Right renal cortex interstitium (tissue), 3 donors: Measurements from ENCODE around the gene FBXO34. TPM values are rescaled to one million over a fixed set of nuclear protein-coding genes. Genes with fewer than 3 reads are reported as not detected.
"Not testable (repeated sequence)": the region's sequence is repeated elsewhere in the genome, so short reads cannot be mapped to it uniquely, and the experiment has no call there.

ENCODE experiments used
- DNase-seq, 3 donors: peaks; one replicate each; pipeline ENCODE4 v3.0.0-alpha.2; 2013; ENCODE audit warnings: low read depth in 3 of 3, low spot score in 2 of 3
- polyA plus RNA-seq, 3 donors: library from polyadenylated mRNA; unstranded; fragments of 120-200 nt; gene quantifications; one replicate each; pipeline ENCODE4 v1.2.1, GENCODE V29; 2013; ENCODE audit not compliant: insufficient read length in 3 of 3

FBXO34 gene
- polyA plus RNA-seq, 3 donors = 39.9 to 42.3 (median 40.7) TPM

GRCh38 chr14:55340482-55340881 is 69.3 kb downstream of the FBXO34 start:
- no peak for DNase-seq

DNA sequence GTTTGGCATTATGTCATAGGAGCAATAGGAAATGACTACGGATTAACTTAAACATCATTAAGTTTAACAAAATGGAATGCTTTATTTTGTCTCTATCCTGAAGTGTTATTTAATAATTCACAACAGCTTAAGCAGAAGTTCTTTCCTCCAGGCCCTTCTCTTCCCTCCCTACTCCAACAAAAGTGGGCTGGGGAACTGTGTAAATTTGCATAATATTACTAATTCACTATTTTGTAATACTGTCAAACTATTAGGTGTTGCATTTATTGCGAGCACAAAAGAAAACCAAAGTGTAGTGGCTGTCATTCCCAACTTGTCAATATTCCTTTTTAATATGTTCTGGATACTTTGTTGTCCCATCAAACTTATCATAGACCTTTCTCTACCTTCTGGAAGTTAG is 70.6 kb downstream of the FBXO34 start:
- DNase-seq = no peak

- DNase-seq = not testable (repeated sequence)
Observed at GRCh38 chr14:55344582-55345163, 73.5 kb downstream of the FBXO34 start.

- DNase-seq = no peak
Observed at GRCh38 chr14:55347040-55347439, 75.8 kb downstream of the FBXO34 start.

- DNase-seq = no peak
Observed at GRCh38 chr14:55347748-55348147, 76.5 kb downstream of the FBXO34 start.

DNA sequence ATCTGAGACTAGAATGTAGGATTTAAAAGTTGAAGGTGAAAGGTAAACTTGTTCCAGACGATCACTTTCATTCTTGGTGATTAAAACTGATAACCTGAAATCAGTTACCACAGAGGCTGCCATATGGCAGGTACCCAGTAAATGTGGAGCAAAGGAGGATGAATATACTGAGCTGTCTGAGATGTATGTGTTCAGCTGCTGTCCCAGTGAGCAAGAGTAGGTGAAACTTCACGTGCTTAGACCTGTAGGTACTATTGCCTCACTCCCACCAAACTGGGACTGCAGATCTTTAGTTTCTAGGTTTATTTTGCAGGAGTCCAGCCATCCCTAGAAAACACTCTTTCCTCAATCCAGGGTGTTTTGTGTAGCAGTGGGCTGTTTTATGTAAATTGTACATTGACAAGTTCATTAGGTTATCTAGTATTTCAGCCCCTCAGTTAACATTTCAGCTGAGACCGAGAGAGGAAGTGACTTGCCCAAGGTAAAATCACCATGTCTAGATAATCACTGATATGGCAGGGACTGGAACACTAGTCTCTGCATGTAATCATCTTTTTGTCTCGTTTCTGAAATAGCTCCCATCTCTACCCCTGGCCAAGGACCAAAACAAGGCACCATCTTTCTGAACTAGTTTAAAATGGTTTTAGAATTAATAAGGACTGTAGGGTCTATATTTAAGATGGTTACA is 77.7 kb downstream of the FBXO34 start:
- no peak for DNase-seq

DNA sequence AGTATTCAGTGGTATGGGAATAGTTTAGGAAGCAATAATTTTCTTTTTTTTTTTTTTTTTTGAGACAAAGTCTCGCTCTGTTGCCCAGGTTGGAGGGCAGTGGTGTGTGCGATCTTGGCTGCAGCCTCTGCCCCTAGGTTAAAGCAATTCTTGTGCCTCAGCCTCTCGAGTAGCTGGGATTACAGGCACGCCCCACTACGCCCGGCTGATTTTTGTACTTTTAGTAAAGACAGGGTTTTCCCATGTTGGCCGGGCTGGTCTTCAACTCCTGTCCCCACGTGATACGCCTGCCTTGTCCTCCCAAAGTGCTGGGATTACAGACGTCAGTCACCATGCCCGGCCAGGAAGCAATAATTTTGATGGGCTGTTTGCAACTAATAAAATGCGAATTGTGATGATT is 78.3 kb downstream of the FBXO34 start:
- DNase-seq = no peak

DNA sequence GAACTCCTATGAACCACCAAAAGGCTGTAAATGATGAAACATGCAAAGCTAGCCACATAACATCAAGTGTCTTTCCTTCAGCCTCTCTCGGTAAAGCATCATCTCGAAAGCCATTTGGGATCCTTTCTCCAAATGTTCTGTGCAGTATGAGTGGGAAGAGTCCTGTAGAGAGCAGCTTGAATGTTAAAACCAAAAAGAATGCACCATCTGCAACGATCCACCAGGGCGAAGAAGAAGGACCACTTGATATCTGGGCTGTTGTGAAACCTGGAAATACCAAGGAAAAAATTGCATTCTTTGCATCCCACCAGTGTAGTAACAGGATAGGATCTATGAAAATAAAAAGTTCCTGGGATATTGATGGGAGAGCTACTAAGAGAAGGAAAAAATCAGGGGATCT is 79.2 kb downstream of the FBXO34 start:
- DNase-seq = no peak

DNA sequence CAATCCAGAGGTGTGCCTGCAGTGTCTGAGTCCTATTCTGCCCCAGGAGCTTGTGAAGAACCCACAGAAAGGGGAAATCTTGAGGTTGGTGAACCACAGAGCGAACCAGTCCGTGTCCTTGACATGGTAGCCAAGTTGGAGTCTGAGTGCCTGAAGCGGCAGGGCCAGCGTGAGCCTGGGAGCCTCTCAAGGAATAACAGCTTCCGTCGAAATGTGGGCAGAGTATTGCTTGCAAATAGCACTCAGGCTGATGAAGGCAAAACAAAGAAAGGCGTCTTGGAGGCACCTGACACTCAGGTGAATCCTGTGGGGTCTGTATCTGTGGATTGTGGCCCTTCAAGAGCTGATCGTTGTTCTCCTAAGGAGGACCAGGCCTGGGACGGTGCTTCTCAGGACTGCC is 79.9 kb downstream of the FBXO34 start:
- DNase-seq = no peak

DNA sequence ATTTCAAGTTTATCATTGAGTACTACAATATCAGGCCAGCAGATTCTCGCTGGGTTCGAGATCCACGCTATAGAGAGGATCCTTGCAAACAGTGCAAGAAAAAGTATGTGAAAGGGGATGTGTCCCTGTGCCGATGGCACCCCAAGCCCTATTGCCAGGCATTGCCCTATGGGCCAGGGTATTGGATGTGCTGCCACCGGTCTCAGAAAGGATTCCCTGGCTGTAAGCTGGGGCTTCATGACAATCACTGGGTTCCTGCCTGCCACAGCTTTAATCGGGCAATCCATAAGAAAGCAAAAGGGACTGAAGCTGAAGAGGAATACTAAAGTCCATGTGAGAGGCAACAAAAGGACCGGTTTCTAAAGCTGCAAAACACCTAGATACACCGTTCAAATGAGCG is 81.0 kb downstream of the FBXO34 start:
- no peak for DNase-seq

DNA sequence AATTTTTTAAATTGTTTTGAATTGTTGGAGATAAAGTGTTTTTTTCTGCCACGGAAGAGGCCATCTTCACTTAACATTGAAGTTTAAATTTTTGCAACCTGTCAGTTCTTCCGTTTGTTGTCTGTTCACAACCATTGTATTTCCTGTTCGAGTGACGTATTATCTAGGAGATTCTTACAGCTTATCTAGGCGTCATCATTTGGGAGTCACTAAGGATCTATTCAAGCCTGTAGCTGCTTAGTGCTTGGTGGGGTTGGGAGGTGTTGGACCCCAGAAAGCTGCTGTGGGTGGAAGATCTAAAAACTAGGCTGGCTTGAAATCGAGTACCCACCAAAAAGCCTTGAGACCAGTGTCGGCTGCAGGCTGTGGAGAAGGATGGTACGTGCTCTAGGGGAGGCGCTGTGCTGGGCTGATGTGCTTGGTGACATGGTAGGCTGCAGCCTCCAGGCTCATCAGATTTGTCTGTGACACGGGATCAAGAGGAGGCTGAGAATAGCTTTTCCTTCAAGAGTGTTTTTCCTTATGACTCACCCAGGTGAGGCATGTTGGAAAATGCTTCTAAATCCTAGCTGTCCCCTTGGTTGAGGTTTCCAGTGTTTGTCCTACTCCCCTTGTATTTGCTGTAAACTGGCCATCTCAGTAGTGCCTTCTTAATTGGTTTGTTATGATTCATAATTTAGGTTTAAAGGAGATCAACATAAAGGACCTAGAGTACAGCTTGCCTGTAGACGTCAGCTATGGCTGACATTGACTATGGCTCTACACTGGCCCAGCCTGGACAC is 82.7 kb downstream of the FBXO34 start:
- DNase-seq = no peak

DNA sequence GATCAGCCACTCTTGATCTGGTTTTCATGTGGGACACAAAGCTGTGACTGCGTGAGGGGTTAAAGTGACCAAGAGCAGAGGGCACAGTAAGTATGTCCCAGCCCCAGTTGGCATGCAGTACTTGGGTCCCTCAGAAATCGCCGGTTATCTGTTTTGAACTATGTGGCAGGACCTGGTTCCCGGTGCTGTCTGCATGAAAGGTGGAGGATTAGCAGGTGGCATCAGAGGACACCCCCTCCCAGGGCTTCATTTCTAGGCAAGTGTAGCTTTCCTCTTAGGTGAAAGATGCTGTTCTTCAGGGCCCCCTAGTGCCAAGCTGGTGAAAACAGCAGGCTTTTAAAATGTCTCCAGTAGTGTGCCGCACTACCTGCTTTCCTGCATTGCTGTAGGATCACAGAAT is 83.3 kb downstream of the FBXO34 start:
- DNase-seq = no peak

- DNase-seq = no peak
Observed at GRCh38 chr14:55355922-55356321, 84.7 kb downstream of the FBXO34 start.

GRCh38 chr14:55356913-55357312 is 85.7 kb downstream of the FBXO34 start:
- no peak for DNase-seq

GRCh38 chr14:55359307-55359706 is 88.1 kb downstream of the FBXO34 start:
- DNase-seq = no peak

DNA sequence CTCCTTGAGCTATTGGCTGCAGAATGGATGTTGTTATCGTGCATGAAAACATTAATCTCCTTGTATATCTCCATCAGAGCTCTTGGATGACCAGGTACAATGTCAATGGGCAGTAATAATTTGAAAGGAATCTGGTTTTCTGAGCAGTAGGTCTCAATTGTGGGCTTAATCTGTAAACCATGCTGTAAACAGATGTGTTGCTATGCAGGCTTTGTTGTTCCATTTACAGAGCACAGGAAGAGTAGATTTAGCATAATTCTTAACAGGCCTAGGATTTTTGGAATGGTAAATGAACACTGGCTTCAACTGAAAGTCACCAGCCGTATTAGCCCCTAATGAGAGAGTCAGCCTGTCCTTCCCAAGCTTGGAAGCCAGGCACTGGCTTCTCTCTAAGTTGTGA is 90.0 kb downstream of the FBXO34 start:
- no peak for DNase-seq

- no peak for DNase-seq
Observed at GRCh38 chr14:55366271-55366670, 95.0 kb downstream of the FBXO34 start.

GRCh38 chr14:55370883-55371455 is 99.7 kb downstream of the FBXO34 start:
- DNase-seq = no peak

DNA sequence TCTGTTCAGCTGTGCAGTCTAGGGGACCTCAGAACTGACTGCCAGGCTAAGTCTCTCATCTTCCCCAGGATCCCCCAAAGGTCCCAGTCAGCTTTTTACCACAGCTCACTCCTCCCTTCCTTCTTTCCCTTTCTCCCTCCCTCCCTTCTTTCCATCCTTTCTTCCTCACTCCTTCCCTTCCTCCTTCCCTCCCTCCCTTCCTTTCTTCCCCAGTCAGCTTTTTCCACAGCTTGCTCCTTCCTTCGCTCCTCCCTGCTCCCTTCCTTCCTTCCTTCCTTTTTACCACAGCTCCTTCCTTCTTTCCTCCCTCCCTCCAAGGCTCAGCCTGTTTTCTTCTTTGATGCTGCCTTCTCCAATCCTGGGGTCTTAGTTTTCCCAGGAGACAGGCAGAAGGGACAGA is 101.2 kb downstream of the FBXO34 start:
- DNase-seq = no peak

DNA sequence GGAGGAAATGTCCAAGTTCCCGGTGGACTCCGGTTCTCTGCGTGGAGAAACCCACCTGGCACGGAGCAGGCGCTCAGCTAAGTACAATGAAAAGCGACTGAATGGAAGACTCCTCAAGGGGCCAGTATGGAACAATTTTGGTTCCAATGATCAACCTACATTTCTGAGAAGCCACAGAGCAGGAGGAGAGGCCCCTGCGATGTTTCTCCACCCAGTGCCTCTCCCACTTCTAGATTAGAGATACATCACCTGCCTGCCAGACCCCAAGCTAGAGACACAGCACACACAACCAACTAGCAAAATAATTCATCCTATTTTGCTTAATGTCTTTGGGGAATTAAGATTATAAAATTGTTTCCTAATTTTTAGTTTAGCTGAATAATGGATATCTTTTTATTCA is 101.6 kb downstream of the FBXO34 start:
- DNase-seq = no peak

- DNase-seq = no peak
Observed at GRCh38 chr14:55373784-55374705, 102.8 kb downstream of the FBXO34 start.
